ENCODE measurements around the gene PDE7B. TPM values are rescaled to one million over a fixed set of nuclear protein-coding genes. Genes with fewer than 3 reads are reported as not detected.

Gene PDE7B
- total RNA-seq, 1 donor from 2014 or later = 12.6 TPM

GRCh38 chr6:135951169-135951568 is 99.7 kb downstream of the PDE7B start:
- Histone ChIP-seq H3K27me3 (ENCODE audit: low read depth) (no peaks in the 10 kb centered on the region), H3K4me3 (no peak overlapping the region), H3K4me1 (peaks cover 15% of the 10 kb centered on the region), H3K27ac (replicated peaks) (no peak overlapping the region), H3K36me3 (no peaks in the 10 kb centered on the region), H3K9me3 (replicated peaks) (no peaks in the 10 kb centered on the region)
- no peak for TF ChIP-seq CTCF (IDR thresholded peaks at IDR 0.05; ENCODE audit: borderline replicate concordance)
- DNase-seq = no peak
- intact Hi-C loops (cut with micrococcal nuclease) = no loop called here

GRCh38 chr6:135953818-135954217 is 102.3 kb downstream of the PDE7B start:
- H3K27me3 ChIP-seq (ENCODE audit: low read depth) = no peaks in the 10 kb centered on the region
- H3K36me3 ChIP-seq = no peaks in the 10 kb centered on the region
- intact Hi-C loops (cut with micrococcal nuclease) = no loop called here
- H3K4me1 ChIP-seq = peaks cover 6% of the 10 kb centered on the region
- no peak overlapping the region for H3K27ac ChIP-seq (replicated peaks)
- no peak overlapping the region for H3K4me3 ChIP-seq
- no peaks in the 10 kb centered on the region for H3K9me3 ChIP-seq (replicated peaks)
- TF ChIP-seq CTCF (IDR thresholded peaks at IDR 0.05; ENCODE audit: borderline replicate concordance) = no peak
- DNase-seq = no peak

GRCh38 chr6:135955099-135955498 is 103.6 kb downstream of the PDE7B start:
- TF ChIP-seq CTCF (IDR thresholded peaks at IDR 0.05; ENCODE audit: borderline replicate concordance) = no peak
- Histone ChIP-seq H3K27me3 (ENCODE audit: low read depth) (no peaks in the 10 kb centered on the region), H3K36me3 (no peaks in the 10 kb centered on the region), H3K27ac (replicated peaks) (no peak overlapping the region), H3K9me3 (replicated peaks) (no peaks in the 10 kb centered on the region), H3K4me1 (peaks cover 6% of the 10 kb centered on the region), H3K4me3 (no peak overlapping the region)
- DNase-seq = no peak
- intact Hi-C loops (cut with micrococcal nuclease) = no loop called here

DNA sequence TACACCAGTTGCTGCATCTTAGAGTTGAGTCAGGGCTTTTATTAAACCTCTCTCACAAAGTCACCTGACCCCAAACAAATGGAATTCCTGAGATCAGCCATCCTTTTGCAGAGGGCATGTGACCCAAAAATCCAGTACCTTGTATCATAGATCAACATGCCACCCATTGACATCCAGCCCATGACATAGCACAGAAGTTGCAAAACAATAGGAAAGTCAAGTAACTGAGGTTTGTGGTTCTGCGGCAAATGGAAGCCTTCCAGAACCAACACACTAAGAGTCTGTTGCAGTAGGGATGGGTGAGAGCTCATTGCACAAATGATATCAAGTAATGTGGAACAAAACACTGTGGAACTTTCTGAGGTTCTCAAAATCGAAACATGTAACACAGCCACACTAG is 111.2 kb downstream of the PDE7B start:
- DNase-seq = no peak
- intact Hi-C loops (cut with micrococcal nuclease) = no loop called here
- no peak for TF ChIP-seq CTCF (IDR thresholded peaks at IDR 0.05; ENCODE audit: borderline replicate concordance)

GRCh38 chr6:135970750-135971149 is 119.2 kb downstream of the PDE7B start:
- no peak for DNase-seq
- no peak for TF ChIP-seq CTCF (IDR thresholded peaks at IDR 0.05; ENCODE audit: borderline replicate concordance)
- Histone ChIP-seq H3K27me3 (ENCODE audit: low read depth) (no peaks in the 10 kb centered on the region), H3K9me3 (replicated peaks) (no peaks in the 10 kb centered on the region), H3K36me3 (no peaks in the 10 kb centered on the region), H3K4me3 (no peak overlapping the region), H3K27ac (replicated peaks) (no peak overlapping the region), H3K4me1 (peaks cover 13% of the 10 kb centered on the region)
- intact Hi-C loops (cut with micrococcal nuclease) = no loop called here

More for the DNA sequence above, 111.2 kb downstream of the PDE7B start:
- no peaks in the 10 kb centered on the region for H3K36me3 ChIP-seq
- H3K4me3 ChIP-seq = no peak overlapping the region
- peaks cover 11% of the 10 kb centered on the region for H3K9me3 ChIP-seq (replicated peaks)
- H3K4me1 ChIP-seq = no peaks in the 10 kb centered on the region
- H3K27ac ChIP-seq (replicated peaks) = no peak overlapping the region
- no peaks in the 10 kb centered on the region for H3K27me3 ChIP-seq (ENCODE audit: low read depth)

DNA sequence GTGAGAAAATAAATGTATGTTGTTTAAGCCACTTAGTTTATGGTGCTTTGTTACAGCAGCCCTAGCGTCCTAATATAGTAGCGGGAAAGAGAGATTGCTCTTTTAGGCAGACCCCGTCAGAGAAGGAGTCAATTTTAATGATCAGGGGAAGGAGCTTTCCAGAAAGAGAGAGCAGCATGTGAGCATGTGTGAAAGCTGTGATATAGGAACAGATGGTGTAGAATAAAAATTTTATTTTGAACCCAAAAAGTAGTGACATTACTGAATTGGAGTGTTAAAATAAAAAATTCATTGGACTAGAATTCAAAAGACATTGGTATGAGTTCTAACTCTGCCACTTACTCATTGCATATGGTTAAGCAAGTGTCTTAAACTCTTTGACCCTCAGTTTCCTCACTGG is 119.8 kb downstream of the PDE7B start:
- Histone ChIP-seq H3K9me3 (replicated peaks) (no peaks in the 10 kb centered on the region), H3K27me3 (ENCODE audit: low read depth) (no peaks in the 10 kb centered on the region), H3K36me3 (no peaks in the 10 kb centered on the region), H3K4me1 (peaks cover 13% of the 10 kb centered on the region), H3K27ac (replicated peaks) (no peak overlapping the region), H3K4me3 (no peak overlapping the region)
- intact Hi-C loops (cut with micrococcal nuclease) = no loop called here
- no peak for TF ChIP-seq CTCF (IDR thresholded peaks at IDR 0.05; ENCODE audit: borderline replicate concordance)
- DNase-seq = no peak

All from left ventricle myocardium inferior (tissue), 1 donor.